WTC11 (cell line): ENCODE results near the gene TP53I13. TPM values are rescaled to one million over a fixed set of nuclear protein-coding genes. Genes with fewer than 3 reads are reported as not detected.

Experiments used
- ATAC-seq: fragments of 200-7000 bp; cut with Tn5 transposase; 2 replicates; pipeline ENCODE4 v1.10.0; 2021; ENCODE audit warnings: mild to moderate bottlenecking, moderate library complexity
- CTCF ChIA-PET: fragments of 300-600 bp; sonication (Branson Sonifier 250); formaldehyde crosslinking; loops from one replicate; lab custom pipeline; 2021; ENCODE audit warnings: antibody characterized with exemption; lab: Charles Lee
- POLR2A ChIA-PET: fragments of 350-600 bp; sonication (Branson Sonifier 250); formaldehyde crosslinking; loops from one replicate; lab custom pipeline; 2021; ENCODE audit warnings: antibody characterized with exemption; lab: Charles Lee
- DNase-seq: peaks from one replicate; pipeline ENCODE4 v3.0.0; 2021; ENCODE audit warnings: low spot score
- H3K27ac Mint-ChIP-seq: 2 replicates; pipeline ENCODE4 v1.8.0; 2021; ENCODE audit warnings: mixed read lengths
- H3K27me3 Mint-ChIP-seq: 2 replicates; pipeline ENCODE4 v1.8.0; 2021; ENCODE audit warnings: low read depth, mild to moderate bottlenecking, moderate library complexity, mixed read lengths
- H3K36me3 Mint-ChIP-seq: 2 replicates; pipeline ENCODE4 v1.8.0; 2021; ENCODE audit warnings: mixed read lengths
- H3K4me1 Mint-ChIP-seq: 2 replicates; pipeline ENCODE4 v1.8.0; 2022; ENCODE audit warnings: mixed read lengths
- H3K4me3 Mint-ChIP-seq: 2 replicates; pipeline ENCODE4 v1.8.0; 2021; ENCODE audit warnings: mild to moderate bottlenecking, moderate library complexity, mixed read lengths
- H3K9me3 Mint-ChIP-seq: 2 replicates; pipeline ENCODE4 v1.8.0; 2021; ENCODE audit warnings: mixed read lengths
- CBFB ChIP-seq: sonication (generic); formaldehyde crosslinking; IDR thresholded peaks from 2 replicates; pipeline ENCODE4 v1.8.1; 2022; ENCODE audit warnings: mild to moderate bottlenecking, low read depth, missing genetic modification reagents
- ETV6 ChIP-seq: sonication (generic); formaldehyde crosslinking; IDR thresholded peaks from 2 replicates; pipeline ENCODE4 v1.8.1; 2022; ENCODE audit warnings: mild to moderate bottlenecking, missing genetic modification reagents
- FOXP1 ChIP-seq: sonication (generic); formaldehyde crosslinking; IDR thresholded peaks from 2 replicates; pipeline ENCODE4 v1.8.0; 2022; ENCODE audit warnings: missing genetic modification reagents, mild to moderate bottlenecking, moderate library complexity, borderline replicate concordance
- HMGA2 ChIP-seq: fragments of 250-450 bp; sonication (Bioruptor Pico); IDR thresholded peaks from 2 replicates; pipeline ENCODE4 v1.4.0; 2021; ENCODE audit warnings: mild to moderate bottlenecking, moderate library complexity
- NFE2L1 ChIP-seq: sonication (generic); formaldehyde crosslinking; IDR thresholded peaks from 2 replicates; pipeline ENCODE4 v1.8.1; 2023; ENCODE audit warnings: missing genetic modification reagents
- SOX15 ChIP-seq: fragments of 250-450 bp; sonication (Bioruptor Pico); IDR thresholded peaks from 2 replicates; pipeline ENCODE4 v1.9.0; 2021; ENCODE audit warnings: mild to moderate bottlenecking
- TEAD4 ChIP-seq: sonication (generic); formaldehyde crosslinking; IDR thresholded peaks from 2 replicates; pipeline ENCODE4 v1.8.0; 2022; ENCODE audit warnings: mild to moderate bottlenecking, missing genetic modification reagents
- ZBTB21 ChIP-seq: sonication (generic); formaldehyde crosslinking; IDR thresholded peaks from 2 replicates; pipeline ENCODE4 v1.8.1; 2023; ENCODE audit warnings: mild to moderate bottlenecking, missing genetic modification reagents, borderline replicate concordance
- ZNF232 ChIP-seq: sonication (generic); formaldehyde crosslinking; IDR thresholded peaks from 2 replicates; pipeline ENCODE4 v1.8.0; 2022; ENCODE audit warnings: mild to moderate bottlenecking, missing genetic modification reagents
- ZNF423 ChIP-seq: fragments of 250-450 bp; sonication (Bioruptor Pico); IDR thresholded peaks from 2 replicates; pipeline ENCODE4 v2.1.2; 2022; ENCODE audit warnings: mild to moderate bottlenecking, moderate library complexity
- total RNA-seq: library from RNA; stranded (reverse); gene quantifications from 3 replicates; pipeline ENCODE4 v1.2.3, GENCODE V29; 2021
- TF ChIP-seq, protein P1 (sequence below): sonication (generic); formaldehyde crosslinking; IDR thresholded peaks from 2 replicates; pipeline ENCODE4 v1.8.1; 2023; ENCODE audit warnings: mild to moderate bottlenecking, missing genetic modification reagents, moderate library complexity
- TF ChIP-seq, protein P2 (sequence below): fragments of 250-450 bp; sonication (Bioruptor Pico); IDR thresholded peaks from 2 replicates; pipeline ENCODE4 v1.8.0; 2021; ENCODE audit warnings: mild to moderate bottlenecking
- TF ChIP-seq, protein P3 (sequence below): sonication (generic); formaldehyde crosslinking; IDR thresholded peaks from 2 replicates; pipeline ENCODE4 v1.8.0; 2022; ENCODE audit warnings: mild to moderate bottlenecking, missing genetic modification reagents
- TF ChIP-seq, protein P4 (sequence below): fragments of 250-450 bp; sonication (Bioruptor Pico); IDR thresholded peaks from 2 replicates; pipeline ENCODE4 v1.9.0; 2021; ENCODE audit warnings: mild to moderate bottlenecking
- TF ChIP-seq, protein P5 (sequence below): sonication (generic); formaldehyde crosslinking; IDR thresholded peaks from 2 replicates; pipeline ENCODE4 v1.8.0; 2022; ENCODE audit warnings: mild to moderate bottlenecking, missing genetic modification reagents
- TF ChIP-seq, protein P6 (sequence below): fragments of 250-450 bp; sonication (Bioruptor Pico); IDR thresholded peaks from 2 replicates; pipeline ENCODE4 v1.9.0; 2021; ENCODE audit warnings: mild to moderate bottlenecking, borderline replicate concordance

Gene TP53I13
- total RNA-seq, 1 experiment from 2014 or later, result 41.9 TPM

DNA sequence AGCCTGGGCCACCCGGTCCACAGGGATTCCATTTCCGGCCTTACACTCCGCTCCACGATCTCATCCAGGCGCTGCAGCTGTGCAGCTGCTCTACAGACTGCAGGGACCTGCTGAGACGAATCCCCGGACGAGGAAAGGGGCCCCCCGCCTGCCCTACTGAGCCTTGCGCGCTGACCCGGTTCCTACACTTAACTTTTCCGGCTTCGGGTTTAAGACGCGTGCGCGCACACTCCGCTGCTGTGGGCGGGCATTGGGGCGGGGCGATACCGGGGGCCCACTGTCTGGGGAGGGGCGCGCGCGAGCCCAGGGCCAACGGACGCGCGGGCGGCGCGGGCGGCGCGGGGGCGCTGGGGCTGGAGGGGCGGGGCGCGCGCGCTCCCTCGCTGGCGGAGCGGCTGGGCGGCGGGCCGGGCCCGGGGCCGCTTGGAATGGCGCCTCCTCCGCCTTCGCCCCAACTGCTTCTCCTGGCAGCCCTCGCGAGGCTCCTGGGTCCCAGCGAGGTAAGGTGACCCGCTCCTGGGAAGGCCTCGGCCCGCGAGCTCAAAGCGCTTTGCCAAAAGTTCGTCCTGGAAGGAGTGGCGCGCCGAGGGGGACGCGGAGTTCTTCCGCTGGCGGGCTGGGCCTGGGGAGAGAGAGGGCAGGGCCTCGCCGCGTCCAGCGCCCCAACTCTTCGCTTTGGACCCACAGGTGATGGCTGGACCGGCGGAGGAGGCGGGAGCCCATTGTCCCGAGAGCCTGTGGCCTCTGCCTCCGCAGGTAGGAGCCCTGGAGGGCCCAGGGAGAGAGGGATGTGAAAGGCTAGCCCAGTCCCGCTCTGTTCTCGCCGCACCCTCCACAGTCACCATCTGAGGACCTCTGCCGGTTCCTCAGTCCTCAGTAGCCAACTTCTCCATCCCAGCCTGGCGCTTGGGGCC lies at the start of gene TP53I13 (continued):
- TF ChIP-seq, protein P1, sequence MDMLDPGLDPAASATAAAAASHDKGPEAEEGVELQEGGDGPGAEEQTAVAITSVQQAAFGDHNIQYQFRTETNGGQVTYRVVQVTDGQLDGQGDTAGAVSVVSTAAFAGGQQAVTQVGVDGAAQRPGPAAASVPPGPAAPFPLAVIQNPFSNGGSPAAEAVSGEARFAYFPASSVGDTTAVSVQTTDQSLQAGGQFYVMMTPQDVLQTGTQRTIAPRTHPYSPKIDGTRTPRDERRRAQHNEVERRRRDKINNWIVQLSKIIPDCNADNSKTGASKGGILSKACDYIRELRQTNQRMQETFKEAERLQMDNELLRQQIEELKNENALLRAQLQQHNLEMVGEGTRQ (CRISPR knock-in tag), result no peak
- TF ChIP-seq FOXP1 (CRISPR knock-in tag) (peak; percentile 8; the same call in 1 of the 2 replicates), NFE2L1 (CRISPR knock-in tag) (no peak), ZNF232 (CRISPR knock-in tag) (no peak), HMGA2 (CRISPR knock-in tag) (no peak), ETV6 (CRISPR knock-in tag) (peak; percentile 8; the same call in 1 of the 2 replicates), CBFB (no peak), ZBTB21 (no peak), SOX15 (CRISPR knock-in tag) (no peak), TEAD4 (CRISPR knock-in tag) (no peak), ZNF423 (no peak)
- TF ChIP-seq, protein P2, sequence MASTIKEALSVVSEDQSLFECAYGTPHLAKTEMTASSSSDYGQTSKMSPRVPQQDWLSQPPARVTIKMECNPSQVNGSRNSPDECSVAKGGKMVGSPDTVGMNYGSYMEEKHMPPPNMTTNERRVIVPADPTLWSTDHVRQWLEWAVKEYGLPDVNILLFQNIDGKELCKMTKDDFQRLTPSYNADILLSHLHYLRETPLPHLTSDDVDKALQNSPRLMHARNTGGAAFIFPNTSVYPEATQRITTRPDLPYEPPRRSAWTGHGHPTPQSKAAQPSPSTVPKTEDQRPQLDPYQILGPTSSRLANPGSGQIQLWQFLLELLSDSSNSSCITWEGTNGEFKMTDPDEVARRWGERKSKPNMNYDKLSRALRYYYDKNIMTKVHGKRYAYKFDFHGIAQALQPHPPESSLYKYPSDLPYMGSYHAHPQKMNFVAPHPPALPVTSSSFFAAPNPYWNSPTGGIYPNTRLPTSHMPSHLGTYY (CRISPR knock-in tag), result no peak
- TF ChIP-seq, protein P3, sequence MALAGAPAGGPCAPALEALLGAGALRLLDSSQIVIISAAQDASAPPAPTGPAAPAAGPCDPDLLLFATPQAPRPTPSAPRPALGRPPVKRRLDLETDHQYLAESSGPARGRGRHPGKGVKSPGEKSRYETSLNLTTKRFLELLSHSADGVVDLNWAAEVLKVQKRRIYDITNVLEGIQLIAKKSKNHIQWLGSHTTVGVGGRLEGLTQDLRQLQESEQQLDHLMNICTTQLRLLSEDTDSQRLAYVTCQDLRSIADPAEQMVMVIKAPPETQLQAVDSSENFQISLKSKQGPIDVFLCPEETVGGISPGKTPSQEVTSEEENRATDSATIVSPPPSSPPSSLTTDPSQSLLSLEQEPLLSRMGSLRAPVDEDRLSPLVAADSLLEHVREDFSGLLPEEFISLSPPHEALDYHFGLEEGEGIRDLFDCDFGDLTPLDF (CRISPR knock-in tag), result no peak
- TF ChIP-seq, protein P4, sequence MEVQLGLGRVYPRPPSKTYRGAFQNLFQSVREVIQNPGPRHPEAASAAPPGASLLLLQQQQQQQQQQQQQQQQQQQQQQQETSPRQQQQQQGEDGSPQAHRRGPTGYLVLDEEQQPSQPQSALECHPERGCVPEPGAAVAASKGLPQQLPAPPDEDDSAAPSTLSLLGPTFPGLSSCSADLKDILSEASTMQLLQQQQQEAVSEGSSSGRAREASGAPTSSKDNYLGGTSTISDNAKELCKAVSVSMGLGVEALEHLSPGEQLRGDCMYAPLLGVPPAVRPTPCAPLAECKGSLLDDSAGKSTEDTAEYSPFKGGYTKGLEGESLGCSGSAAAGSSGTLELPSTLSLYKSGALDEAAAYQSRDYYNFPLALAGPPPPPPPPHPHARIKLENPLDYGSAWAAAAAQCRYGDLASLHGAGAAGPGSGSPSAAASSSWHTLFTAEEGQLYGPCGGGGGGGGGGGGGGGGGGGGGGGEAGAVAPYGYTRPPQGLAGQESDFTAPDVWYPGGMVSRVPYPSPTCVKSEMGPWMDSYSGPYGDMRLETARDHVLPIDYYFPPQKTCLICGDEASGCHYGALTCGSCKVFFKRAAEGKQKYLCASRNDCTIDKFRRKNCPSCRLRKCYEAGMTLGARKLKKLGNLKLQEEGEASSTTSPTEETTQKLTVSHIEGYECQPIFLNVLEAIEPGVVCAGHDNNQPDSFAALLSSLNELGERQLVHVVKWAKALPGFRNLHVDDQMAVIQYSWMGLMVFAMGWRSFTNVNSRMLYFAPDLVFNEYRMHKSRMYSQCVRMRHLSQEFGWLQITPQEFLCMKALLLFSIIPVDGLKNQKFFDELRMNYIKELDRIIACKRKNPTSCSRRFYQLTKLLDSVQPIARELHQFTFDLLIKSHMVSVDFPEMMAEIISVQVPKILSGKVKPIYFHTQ (CRISPR knock-in tag), result no peak
- TF ChIP-seq, protein P5, sequence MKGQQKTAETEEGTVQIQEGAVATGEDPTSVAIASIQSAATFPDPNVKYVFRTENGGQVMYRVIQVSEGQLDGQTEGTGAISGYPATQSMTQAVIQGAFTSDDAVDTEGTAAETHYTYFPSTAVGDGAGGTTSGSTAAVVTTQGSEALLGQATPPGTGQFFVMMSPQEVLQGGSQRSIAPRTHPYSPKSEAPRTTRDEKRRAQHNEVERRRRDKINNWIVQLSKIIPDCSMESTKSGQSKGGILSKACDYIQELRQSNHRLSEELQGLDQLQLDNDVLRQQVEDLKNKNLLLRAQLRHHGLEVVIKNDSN (CRISPR knock-in tag), result no peak

DNA sequence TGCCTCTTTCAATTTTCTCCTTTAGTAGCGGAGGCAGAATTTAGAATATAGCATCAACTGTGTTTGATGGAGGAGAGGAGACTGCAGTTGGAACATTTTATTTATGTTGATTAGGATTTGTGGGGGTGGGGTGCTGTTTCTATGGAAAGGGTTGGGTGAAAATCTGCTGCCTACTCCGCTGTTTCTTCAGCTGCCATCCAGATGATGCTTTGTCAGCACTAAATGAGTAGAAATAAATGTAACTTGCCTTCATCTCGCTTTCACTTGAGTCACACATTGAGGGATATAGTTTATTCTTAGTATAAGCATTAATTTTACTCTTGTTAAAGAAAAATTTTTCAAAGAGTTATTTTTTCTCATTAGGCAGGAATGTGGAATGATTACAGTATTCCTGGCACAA lies 43.8 kb upstream of the TP53I13 start:
- no peaks in the 10 kb centered on the region for H3K4me1 Mint-ChIP-seq
- peaks cover 33% of the 10 kb centered on the region for H3K36me3 Mint-ChIP-seq
- TF ChIP-seq, protein P6, sequence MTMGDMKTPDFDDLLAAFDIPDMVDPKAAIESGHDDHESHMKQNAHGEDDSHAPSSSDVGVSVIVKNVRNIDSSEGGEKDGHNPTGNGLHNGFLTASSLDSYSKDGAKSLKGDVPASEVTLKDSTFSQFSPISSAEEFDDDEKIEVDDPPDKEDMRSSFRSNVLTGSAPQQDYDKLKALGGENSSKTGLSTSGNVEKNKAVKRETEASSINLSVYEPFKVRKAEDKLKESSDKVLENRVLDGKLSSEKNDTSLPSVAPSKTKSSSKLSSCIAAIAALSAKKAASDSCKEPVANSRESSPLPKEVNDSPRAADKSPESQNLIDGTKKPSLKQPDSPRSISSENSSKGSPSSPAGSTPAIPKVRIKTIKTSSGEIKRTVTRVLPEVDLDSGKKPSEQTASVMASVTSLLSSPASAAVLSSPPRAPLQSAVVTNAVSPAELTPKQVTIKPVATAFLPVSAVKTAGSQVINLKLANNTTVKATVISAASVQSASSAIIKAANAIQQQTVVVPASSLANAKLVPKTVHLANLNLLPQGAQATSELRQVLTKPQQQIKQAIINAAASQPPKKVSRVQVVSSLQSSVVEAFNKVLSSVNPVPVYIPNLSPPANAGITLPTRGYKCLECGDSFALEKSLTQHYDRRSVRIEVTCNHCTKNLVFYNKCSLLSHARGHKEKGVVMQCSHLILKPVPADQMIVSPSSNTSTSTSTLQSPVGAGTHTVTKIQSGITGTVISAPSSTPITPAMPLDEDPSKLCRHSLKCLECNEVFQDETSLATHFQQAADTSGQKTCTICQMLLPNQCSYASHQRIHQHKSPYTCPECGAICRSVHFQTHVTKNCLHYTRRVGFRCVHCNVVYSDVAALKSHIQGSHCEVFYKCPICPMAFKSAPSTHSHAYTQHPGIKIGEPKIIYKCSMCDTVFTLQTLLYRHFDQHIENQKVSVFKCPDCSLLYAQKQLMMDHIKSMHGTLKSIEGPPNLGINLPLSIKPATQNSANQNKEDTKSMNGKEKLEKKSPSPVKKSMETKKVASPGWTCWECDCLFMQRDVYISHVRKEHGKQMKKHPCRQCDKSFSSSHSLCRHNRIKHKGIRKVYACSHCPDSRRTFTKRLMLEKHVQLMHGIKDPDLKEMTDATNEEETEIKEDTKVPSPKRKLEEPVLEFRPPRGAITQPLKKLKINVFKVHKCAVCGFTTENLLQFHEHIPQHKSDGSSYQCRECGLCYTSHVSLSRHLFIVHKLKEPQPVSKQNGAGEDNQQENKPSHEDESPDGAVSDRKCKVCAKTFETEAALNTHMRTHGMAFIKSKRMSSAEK (CRISPR knock-in tag), result no peak
- DNase-seq (no peak), ATAC-seq (no peak)
- CTCF ChIA-PET, result interaction anchor here (0.9 to 2.0 kb wide), 2 partner anchors 11 to 12 kb away, joined by 3 to 11 read pairs; no protein-coding TSS in a partner anchor
- H3K27me3 Mint-ChIP-seq, result no peaks in the 10 kb centered on the region
- H3K9me3 Mint-ChIP-seq, result no peaks in the 10 kb centered on the region
- H3K4me3 Mint-ChIP-seq, result no peak overlapping the region
- POLR2A ChIA-PET, result no interaction called here
- H3K27ac Mint-ChIP-seq, result no peak overlapping the region
